ENCODE data around the gene PARN. TPM values are rescaled to one million over a fixed set of nuclear protein-coding genes. Genes with fewer than 3 reads are reported as not detected.

Gene PARN
- total RNA-seq, 6 experiments from 2014 or later, result 12.1 to 28.0 (median 15.6) TPM

- Histone ChIP-seq H3K4me3 (no peak overlapping the region), H3K36me3 (no peaks in the 10 kb centered on the region), H3K9me3 (no peaks in the 10 kb centered on the region), H3K27me3 (no peaks in the 10 kb centered on the region), H3K27ac (peak overlapping the region in 1 of 3 donors; percentile 86), H3K4me1 (peaks cover 0 to 45% (median 29%) of the 10 kb centered on the region in 4 donors)
- intact Hi-C loops (cut with DNase I), result no loop called here
- no peak for DNase-seq
- ATAC-seq, result no peak
- TF ChIP-seq CTCF (IDR thresholded peaks at IDR 0.05), result no peak
- no peak for TF ChIP-seq POLR2A (IDR thresholded peaks at IDR 0.05)
- 91% methylated on average over 2 of the region's 2 CpGs for WGBS (ENCODE audit: insufficient coverage, low coverage, low lambda C conversion rate, missing lambda C conversion rate)
Observed at GRCh38 chr16:14565688-14566025, 64.4 kb downstream of the PARN start.

- TF ChIP-seq CTCF (IDR thresholded peaks at IDR 0.05) (no peak), POLR2A (IDR thresholded peaks at IDR 0.05) (no peak)
- Histone ChIP-seq H3K4me3 (no peak overlapping the region), H3K36me3 (no peaks in the 10 kb centered on the region), H3K9me3 (no peaks in the 10 kb centered on the region), H3K27me3 (no peaks in the 10 kb centered on the region), H3K4me1 (peaks cover 0 to 51% (median 32%) of the 10 kb centered on the region in 4 donors), H3K27ac (peak overlapping the region in 2 of 3 donors; percentile 22 to 86)
- ATAC-seq (no peak), DNase-seq (no peak)
- intact Hi-C loops (cut with DNase I), result no loop called here
- 38% methylated on average over 5 of the region's 5 CpGs for WGBS (ENCODE audit: insufficient coverage, low coverage, low lambda C conversion rate, missing lambda C conversion rate)
Observed at GRCh38 chr16:14564861-14565687, 65.0 kb downstream of the PARN start.

GRCh38 chr16:14564323-14564722 lies 65.7 kb downstream of the PARN start:
- Histone ChIP-seq H3K9me3 (no peaks in the 10 kb centered on the region), H3K36me3 (no peaks in the 10 kb centered on the region), H3K4me1 (peaks cover 0 to 55% (median 34%) of the 10 kb centered on the region in 4 donors), H3K27me3 (no peaks in the 10 kb centered on the region), H3K4me3 (no peak overlapping the region), H3K27ac (peak overlapping the region; percentile 22 to 86 (median 46))
- DNase-seq, result peak in 2 of 3 donors; percentile 61 to 63
- whole genome bisulfite sequencing (ENCODE audit: insufficient coverage, low coverage, low lambda C conversion rate, missing lambda C conversion rate), result 41% methylated on average over 7 of the region's 9 CpGs
- intact Hi-C loops (cut with DNase I), result no loop called here
- TF ChIP-seq POLR2A (IDR thresholded peaks at IDR 0.05), result no peak
- TF ChIP-seq CTCF (IDR thresholded peaks at IDR 0.05), result no peak
- ATAC-seq, result peak; percentile 8 to 59 (median 19)

- peaks cover 0 to 58% (median 34%) of the 10 kb centered on the region in 4 donors for H3K4me1 ChIP-seq
- TF ChIP-seq CTCF (IDR thresholded peaks at IDR 0.05) (peak in 2 of 4 donors; percentile 19 to 26), POLR2A (IDR thresholded peaks at IDR 0.05) (no peak)
- DNase-seq, result peak in 2 of 3 donors; percentile 73 to 79
- no peak overlapping the region for H3K4me3 ChIP-seq
- peak overlapping the region in 2 of 3 donors; percentile 56 to 86 for H3K27ac ChIP-seq
- WGBS (ENCODE audit: insufficient coverage, low coverage, low lambda C conversion rate, missing lambda C conversion rate), result 26% methylated on average over 8 of the region's 8 CpGs
- intact Hi-C loops (cut with DNase I), result no loop called here
- no peaks in the 10 kb centered on the region for H3K9me3 ChIP-seq
- no peaks in the 10 kb centered on the region for H3K27me3 ChIP-seq
- H3K36me3 ChIP-seq, result no peaks in the 10 kb centered on the region
- peak; percentile 55 to 72 (median 69) for ATAC-seq
Observed at GRCh38 chr16:14562691-14563491, 67.2 kb downstream of the PARN start.

Data from right lobe of liver (tissue), 6 donors.